Measurements from ENCODE around the gene LCK.
A peak's percentile ranks its signal among the peaks of the same experiment; 100 is the strongest.
"Not testable (repeated sequence)": the region's sequence is repeated elsewhere in the genome, so short reads cannot be mapped to it uniquely, and the experiment has no call there.

Gene LCK

DNA sequence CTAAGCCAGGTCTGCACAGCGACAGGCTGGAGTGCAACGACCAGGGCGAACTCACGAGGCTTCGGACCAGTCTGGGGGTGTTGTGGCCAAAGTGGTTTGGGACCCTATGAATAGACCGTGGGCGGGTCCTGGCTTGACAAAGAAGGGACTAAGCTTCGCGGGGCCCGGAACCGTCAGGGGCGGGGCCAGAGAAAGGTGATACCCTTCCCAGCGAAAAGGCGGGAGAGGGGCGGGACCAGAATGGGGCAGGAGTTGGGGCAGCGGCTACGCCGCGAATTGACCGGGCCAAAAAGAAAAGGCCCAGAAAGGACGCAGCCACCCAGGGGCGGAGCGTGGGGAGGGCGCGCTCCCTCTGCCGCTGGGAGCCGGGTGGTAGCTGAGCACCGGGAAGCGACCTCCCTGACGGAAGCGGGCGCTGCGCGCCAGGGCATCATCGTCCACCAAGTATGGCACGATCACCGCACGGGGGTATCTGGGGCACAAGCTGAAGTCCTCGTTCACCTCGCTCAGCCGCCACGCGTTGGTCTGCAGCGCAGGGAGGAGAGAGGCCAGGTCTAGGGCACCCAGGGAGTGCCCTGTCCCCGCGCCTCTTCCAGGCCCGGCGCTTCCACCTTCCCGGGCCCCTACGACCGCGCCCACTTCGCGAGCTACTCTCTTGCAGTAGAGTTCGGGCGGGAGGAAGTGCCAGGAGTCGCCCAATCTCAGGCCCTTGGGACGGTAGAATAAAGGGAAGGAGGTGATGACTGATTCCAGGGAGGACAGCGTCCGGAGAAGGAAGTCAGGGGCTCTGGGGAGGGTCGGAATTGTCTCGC is 10.7 kb upstream of the LCK start:
- DNase-seq (ENCODE audit: low read depth), result no peak

DNA sequence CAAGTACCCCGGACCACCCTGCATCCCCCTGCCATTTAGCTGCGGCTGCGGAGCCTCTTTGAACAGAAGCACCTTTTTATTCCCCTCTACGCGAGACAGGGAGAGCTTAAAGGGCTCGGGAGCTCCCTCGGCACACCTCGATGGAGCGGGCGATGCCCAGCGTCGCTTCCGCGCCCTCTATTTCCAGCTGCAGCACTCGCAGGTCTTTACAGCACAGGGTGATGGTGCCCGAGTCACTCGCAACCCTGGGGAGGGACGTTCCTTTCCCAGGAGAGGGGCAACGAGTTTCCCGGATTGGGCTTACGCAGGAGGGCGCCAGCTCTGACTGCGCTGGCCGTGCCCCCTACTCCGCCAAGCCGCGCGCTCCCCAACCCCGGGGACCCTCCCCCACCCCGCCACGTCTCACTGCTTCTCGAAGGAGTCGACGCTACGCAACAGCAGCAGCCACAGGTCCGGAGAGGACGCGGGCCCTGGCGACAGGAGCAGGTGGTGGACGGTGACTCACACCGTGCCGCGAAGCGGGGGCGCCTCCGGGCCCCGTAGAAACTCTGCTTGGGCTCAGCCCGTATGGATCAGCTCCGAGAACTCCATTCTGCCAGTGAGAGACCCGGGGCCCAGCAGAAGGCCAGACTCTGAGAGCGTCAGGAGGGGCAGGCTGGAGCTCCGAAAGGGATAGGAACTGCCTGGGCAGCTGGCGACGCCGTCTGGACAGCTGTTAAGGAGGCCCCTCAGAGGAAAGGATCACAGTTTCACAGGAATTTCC is 9.9 kb upstream of the LCK start:
- DNase-seq (ENCODE audit: low read depth), result no peak

DNA sequence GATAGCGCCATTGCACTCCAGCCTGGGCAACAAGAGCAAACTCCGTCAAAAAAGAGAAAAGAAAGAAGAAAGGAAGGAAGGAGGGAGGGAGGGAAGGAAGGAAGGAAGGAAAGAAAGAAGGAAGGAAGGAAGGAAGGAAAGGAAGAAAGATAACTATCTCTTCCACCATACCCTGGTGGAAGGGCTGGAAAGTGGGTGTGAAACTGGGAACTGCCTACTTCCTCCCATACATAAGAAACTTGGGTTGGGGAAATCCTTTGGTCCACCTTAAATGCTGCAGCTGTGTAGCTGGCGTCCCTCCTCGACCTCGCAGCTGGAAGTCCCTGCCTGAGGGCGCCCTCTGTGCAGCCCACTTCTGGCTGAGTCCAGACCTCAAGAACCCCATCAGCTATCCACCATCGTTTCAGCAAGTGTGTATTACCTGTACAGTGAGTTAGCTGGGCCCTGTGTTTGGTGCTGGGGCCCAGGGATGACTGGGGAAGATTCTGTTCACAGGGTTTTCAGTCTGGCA is 8.7 kb upstream of the LCK start:
- DNase-seq (ENCODE audit: low read depth), result no peak

DNA sequence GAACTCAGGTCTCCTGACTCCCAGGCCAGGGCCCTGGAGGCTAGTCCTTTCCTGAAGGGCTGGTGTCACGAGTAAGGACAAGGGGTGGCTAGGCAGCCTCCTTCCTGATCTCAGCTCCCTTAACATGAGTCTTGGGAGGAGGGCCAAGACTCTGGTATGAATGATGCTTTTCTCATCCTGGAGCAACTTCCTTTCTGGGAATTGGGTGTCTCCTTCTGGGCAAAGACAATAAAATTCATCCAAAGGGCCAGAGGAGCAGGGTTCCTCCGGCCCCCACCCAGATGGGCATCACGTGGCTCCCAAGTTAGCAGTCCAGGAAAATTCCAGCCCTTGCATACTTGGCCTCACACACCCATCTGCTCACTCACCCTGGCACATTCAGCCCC is 4.2 kb upstream of the LCK start, which contains the start of gene FAM167B:
Gene FAM167B, plus strand, starts transcription at position 335 of the 386 bp plus-strand sequence. CDS start 200 bp downstream, outside the sequence.
- DNase-seq (ENCODE audit: low read depth), result no peak

DNA sequence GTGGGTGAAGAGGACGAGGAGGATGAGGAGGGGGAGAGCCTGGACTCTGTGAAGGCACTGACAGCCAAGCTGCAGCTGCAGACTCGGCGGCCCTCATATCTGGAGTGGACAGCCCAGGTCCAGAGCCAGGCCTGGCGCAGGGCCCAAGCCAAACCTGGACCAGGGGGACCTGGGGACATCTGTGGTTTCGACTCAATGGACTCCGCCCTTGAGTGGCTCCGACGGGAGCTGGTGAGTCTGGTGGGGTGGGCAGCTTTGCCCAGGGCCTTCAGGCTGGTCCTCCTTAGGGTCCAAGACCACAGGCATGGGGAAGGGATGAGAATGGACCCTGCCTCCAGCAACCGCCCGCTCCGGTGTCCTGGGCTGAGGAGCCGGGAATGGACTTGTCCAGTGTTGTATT is 3.6 kb upstream of the LCK start:
- no peak for DNase-seq (ENCODE audit: low read depth)

DNA sequence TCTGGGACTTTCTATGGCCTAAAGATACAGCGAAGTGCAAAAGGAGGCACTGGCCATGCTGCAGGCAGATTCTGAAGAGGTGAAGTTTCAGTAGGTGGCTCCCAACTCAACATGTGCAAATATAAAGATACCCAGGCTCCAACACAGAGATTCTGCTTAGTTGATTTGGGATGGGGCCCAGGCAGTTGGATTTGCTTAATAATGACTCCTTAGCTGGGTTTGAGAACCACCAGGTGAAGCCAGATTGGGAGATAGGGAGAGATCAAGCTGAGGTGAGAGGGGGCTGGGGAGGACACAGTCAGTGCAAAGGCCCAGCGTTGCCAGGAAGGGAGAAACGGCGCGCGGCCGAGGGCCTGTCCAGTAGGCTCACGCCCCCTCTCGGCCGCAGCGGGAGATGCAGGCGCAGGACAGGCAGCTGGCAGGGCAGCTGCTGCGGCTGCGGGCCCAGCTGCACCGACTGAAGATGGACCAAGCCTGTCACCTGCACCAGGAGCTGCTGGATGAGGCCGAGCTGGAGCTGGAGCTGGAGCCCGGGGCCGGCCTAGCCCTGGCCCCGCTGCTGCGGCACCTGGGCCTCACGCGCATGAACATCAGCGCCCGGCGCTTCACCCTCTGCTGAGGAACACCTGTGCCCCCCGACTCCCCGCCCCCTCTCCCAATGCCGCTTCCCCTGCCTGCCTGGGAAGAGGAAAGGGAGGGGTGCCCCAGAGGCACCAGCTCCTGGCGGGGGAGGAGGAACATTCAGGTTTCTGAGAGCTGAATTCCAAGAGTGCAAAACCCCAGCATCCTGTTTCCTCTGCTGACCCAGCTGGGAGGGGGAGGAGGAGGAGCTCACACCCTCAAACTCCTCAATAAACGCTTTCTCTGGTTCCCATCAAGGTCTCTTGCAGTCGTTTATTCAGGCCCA is 2.8 kb upstream of the LCK start:
- peak; percentile 81 for DNase-seq (ENCODE audit: low read depth)

DNA sequence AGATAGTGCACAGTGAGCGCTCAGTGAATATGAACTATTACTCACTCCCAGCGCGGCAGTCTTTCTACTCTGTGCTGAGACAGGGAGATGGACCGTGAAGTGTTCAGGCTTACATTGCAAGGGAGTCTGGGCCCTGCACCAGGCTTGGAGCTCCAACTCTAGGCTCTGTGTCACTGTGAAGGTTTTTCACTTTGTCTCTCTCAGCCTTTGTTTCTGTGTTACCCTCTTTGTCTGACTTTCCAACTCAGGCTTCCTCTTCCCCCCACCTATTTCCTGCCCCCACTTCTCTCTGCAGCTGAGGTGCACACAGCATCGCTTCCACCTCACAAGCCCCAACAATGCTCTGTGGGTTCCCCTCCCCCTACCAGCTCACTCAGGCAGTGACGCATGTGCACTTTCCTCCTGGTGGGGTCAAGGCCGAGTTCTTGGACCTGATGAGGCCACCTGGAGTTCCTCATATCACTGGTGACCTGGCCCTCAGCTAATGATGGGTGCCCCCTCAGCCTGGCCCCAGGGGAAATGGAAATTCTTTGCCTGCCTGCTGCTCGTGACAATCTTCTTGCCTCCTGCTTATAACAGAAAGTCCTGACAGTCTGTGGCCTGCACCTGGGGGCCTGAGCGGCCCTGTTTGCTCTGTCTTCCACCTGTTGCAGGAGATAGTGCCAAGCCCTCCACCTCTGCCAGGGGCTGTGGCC is 1.1 kb upstream of the LCK start:
- DNase-seq (ENCODE audit: low read depth), result peak; percentile 69

DNA sequence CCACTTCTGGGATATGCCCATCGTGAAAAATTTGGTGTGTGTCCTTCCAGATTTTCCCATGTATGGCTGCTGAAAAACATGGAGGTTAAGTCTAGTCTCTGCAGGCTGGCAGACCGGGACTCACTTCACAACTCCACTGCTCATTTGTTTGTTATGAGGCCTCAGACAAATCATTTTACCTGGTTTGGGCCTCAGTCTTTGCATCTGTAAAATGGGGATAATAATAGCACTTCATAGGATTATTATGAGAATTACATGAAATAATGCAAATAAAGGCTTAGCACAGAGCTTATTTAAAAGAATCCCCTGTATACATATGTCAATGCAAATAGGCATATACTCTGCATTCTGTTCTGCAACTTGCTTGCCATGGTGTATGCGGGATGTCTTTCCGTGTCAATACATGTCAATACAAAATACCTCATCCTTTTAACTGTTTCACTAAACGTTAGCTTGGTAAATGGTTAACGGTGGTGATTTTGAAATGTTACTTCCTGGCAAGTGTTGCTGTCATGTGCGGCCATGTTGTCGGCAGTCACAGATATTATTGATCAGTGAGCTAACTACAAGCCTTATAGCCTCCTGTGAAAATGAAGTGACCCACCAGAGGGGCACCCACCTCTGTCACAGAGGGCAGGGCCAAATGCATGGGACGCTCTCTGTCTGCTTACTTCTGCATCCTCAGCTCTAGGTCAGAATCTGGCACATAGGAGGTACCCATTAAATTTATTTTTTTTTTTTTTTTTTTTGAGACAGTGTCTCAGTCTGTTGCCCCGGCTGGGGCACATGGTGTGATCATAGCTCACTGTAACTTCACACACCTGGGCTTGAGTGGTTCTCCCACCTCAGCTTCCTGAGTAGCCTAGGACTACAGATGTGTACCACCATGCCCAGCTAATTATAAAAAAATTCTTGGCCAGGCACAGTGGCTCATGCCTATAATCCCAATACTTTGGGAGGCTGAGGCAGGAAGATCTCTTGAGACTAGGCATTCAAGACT is 4.3 kb downstream of the LCK start:
- DNase-seq (ENCODE audit: low read depth), result no peak

DNA sequence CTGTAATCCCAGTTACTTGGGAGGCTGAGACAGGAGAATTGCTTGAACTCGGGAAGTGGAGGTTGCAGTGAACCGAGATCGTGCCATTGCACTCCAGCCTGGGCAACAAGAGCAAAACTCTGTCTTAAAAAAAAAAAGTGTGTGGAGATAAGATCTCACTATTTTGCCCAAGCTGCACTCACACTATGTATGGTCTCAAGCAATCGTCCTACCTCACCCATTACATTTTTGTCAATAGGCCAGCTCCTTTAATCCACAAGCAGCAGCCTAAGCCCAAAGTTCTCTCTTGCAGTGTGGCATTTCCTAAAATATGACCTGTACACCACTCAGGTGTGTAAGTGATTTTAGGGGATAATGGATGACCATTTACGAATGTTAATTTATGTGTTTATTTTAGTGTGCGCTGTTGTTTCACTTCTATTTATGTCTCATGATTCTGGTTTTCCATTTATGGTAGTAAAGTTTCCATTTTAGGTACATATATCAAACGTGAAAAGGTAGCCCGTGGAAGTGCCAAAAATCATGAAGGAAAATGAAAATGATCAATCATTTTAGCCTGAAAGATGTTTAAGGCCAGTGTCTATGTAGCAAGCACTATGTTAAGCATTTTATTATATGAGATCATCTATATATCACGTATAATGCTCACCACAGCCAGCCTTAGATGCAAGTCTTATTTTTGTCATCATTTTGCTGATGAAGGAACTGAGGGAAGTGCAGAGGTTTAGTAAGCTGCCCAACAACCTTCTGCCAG is 5.6 kb downstream of the LCK start:
- no peak for DNase-seq (ENCODE audit: low read depth)

DNA sequence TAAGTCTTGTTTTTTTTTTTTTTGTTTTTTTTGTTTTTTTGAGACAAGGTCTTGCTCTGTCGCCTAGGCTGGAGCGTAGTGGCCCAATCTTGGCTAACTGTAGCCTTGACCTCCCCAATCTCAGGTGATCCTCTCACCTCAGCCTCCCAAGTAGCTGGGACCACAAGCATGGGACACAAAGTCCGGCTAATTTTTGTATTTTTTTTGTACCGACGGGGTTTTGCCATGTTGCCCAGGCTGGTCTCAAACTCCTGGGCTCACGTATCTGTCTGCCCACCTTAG is 6.1 kb downstream of the LCK start:
- no peak for DNase-seq (ENCODE audit: low read depth)

DNA sequence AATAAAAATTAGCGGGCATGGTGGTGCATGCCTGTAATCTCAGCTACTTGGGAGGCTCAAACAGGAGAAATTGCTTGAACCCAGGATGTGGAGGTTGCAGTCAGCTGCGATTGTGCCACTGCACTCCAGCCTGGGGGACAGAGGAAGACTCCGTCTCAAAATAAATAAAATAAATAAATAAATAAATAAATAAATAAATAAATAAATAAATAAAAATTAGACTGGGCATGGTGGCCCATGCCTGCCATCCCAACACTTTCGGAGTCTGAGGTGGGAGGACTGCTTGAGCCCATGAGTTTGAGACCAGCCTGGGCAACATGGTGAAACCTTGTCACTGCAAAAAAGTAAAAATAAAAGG is 12.2 kb downstream of the LCK start:
- DNase-seq (ENCODE audit: low read depth), result not testable (repeated sequence)

DNA sequence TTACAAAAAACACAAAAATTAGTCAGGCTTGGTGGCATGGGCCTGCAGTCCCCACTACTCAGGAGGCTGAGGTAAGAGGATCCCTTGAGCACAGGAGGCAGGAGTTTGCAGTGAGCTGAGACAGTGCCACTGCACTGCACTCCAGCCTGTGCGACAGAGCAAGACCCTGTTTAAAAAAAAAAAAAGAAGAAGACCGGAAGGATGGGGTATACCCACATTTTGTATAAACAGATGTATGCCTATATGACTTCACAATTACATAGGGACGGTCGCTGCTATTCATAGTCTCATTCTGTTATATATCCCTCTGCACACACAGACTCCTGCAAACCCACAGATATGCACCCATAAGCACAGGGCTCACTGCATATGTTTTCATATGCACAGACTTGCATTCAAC is 12.7 kb downstream of the LCK start:
- no peak for DNase-seq (ENCODE audit: low read depth)

DNA sequence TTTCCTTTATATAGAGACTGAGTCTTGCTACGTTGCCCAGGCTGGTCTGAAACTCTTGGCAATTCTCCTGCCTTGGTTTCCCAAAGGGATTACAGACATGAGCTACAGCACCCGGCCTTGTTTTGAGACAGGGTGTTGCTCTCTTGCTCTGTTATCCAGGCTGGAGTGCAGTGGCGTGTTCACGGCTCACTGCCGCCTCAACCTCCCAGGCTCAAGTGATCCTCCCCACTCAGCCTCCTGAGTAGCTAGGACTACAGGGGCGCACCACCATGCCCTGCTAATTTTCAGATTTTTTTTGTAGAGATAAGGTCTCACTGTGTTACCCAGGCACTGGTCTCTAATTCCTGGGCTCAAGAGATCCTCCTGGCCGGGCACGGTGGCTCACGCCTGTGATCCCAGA is 14.8 kb downstream of the LCK start:
- DNase-seq (ENCODE audit: low read depth), result no peak

DNA sequence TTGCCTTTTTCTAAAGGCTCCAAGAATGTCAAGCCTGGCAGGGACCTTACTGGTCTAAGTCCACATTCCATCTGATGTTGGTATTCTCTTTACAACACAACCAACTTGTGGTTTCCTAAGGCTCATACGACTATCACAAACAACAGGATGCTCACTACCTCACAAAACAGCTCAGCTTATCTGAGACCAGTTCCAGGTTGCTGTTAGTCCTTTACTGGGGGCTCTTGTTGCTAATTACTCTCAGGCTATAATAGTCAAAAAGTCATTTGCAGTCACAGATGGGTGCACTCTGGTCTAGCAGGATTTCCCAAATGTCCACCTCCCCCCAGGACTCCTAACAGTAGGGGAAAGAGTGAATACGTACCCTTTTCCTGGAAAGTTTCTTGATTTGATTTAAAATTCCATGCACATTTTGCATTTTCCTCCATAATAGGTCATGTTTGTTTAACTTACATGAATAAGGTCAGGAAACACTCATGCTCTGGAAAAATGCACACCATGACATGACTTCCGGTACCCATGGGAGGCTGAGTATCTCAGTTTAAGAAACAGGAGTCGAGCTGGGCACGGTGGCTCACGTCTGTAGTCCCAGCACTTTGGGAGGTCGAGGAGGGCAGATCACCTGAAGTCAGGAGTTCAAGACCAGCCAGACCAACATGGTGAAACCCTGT is 16.0 kb downstream of the LCK start:
- no peak for DNase-seq (ENCODE audit: low read depth)

DNA sequence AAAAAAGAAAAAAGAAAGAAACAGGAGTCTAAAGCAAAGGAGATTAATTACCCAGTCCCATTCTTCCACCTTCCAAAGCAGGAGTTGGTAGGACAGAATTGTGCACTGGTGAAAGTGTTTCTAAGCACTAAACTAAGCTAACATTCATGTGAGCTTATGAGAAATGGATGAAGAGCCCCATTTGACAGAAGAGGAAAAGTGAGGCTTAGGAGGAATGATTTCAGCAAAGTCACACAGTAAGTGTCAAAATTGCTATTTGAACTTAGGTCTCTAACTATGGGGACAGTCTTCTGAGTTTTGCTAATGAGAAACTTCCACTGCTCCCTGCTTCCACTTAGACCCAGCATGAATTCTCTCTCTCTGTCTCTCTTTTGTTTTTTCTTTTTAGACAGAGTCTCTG is 18.7 kb downstream of the LCK start:
- DNase-seq (ENCODE audit: low read depth), result no peak

DNA sequence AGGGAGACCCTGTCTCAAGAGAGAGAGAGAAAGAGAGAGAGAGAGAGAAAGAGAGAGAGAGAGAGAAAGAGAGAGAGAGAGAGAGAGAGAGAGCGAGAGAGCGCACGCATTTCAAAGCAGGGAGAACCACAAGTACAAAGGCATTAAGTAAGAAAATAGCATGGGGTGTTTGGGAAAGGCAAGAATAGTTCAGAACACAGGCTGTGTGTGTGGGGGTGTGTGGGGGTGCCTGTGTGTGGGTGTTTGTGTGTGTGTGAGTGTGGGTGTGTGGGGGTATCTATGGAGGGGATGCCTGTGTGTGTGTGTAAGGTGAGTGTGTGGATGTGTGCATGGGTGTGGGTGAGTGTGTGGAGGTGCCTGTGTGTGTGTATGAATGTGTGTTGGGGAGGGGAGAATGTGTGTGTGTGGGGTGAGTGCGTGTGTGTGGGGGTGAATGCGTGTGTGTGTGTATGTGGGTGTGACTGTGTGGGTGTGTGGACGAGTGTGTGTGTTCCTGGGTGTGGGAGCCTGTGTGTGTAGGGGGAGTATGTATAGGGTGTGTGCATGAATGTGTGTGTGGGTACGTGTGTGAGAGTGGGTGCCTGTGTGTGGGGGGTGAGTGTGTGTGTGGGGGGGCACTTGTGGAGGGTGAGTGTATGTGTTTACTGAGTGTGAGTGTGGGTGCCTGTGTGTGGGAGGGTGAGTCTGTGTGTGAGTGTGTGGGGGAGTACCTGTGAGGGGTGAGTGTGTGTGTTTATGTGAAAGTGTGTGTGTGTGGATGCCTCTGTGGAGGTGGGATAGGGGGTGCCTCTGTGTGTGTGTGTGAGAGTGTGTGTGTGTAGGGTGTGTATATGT is 21.7 kb downstream of the LCK start:
- DNase-seq (ENCODE audit: low read depth), result no peak

DNA sequence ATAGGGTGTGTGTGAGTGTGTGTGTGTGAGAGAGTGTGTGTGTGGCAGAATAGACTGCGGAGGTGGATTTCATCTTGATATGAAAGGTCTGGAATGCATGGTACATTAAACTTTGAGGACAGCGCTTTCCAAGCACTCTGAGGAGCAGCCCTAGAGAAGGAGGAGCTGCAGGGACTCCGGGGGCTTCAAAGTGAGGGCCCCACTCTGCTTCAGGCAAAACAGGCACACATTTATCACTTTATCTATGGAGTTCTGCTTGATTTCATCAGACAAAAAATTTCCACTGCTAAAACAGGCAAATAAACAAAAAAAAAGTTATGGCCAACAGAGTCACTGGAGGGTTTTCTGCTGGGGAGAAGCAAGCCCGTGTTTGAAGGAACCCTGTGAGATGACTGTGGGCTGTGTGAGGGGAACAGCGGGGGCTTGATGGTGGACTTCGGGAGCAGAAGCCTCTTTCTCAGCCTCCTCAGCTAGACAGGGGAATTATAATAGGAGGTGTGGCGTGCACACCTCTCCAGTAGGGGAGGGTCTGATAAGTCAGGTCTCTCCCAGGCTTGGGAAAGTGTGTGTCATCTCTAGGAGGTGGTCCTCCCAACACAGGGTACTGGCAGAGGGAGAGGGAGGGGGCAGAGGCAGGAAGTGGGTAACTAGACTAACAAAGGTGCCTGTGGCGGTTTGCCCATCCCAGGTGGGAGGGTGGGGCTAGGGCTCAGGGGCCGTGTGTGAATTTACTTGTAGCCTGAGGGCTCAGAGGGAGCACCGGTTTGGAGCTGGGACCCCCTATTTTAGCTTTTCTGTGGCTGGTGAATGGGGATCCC is 22.5 kb downstream of the LCK start:
- peak; percentile 74 for DNase-seq (ENCODE audit: low read depth)
